ENCODE data around the gene CTNNA2.
A peak's percentile ranks its signal among the peaks of the same experiment; 100 is the strongest.

The CTNNA2 gene

DNA sequence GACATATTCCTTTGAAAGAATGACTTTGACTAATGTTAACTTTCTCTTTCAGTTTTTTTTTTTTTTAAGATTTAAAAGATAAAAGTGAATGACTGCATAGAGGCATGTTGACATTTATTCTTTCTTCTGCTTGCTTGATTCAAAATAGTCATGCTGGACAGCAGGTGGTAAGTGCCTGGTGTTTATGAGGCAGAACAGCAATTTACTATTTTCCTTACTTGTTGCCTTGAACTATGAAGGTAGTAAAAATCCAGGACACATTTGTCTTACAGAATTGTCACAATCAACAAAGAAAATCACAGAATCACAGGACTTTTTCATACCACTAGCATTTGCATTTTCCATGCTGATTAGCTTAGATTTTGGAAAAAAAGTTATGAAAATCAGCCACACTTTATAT lies 388.3 kb downstream of the CTNNA2 start:
- Histone ChIP-seq H3K4me3 (ENCODE audit: low read depth, low read length) (no peak overlapping the region), H3K27ac (ENCODE audit: low read depth, low read length) (no peak overlapping the region), H4K8ac (ENCODE audit: low read depth, low read length) (no peak overlapping the region), H3K4ac (ENCODE audit: low read depth, low read length) (no peak overlapping the region), H4K91ac (ENCODE audit: low read depth, low read length) (no peak overlapping the region), H3K27me3 (ENCODE audit: insufficient read depth, low read length) (no peaks in the 10 kb centered on the region), H2BK12ac (ENCODE audit: low read length) (no peak overlapping the region), H3K4me2 (ENCODE audit: low read length) (no peak overlapping the region), H3K36me3 (ENCODE audit: control insufficient read depth in 1 of 2, insufficient read depth in 2 of 2, low read length in 2 of 2) (no peaks in the 10 kb centered on the region), H2BK5ac (ENCODE audit: low read depth, low read length, poor library complexity) (no peak overlapping the region), H3K79me1 (ENCODE audit: low read length) (no peaks in the 10 kb centered on the region), H3K9ac (ENCODE audit: low read length) (no peak overlapping the region), H3K23ac (ENCODE audit: low read length) (no peak overlapping the region), H2AK5ac (ENCODE audit: low read length) (no peak overlapping the region), H3K79me2 (ENCODE audit: control insufficient read depth, insufficient read depth, low read length, poor library complexity) (no peaks in the 10 kb centered on the region), H3K14ac (ENCODE audit: low read length) (no peak overlapping the region), H2BK120ac (ENCODE audit: insufficient read depth, low read length, poor library complexity) (no peak overlapping the region), H3K4me1 (ENCODE audit: control insufficient read depth in 1 of 2, insufficient read depth in 2 of 2, low read length in 2 of 2) (no peaks in the 10 kb centered on the region), H3K9me3 (ENCODE audit: insufficient read depth, low read depth, low read length) (peaks cover 2% of the 10 kb centered on the region), H2AFZ (ENCODE audit: insufficient read depth, low read length, poor library complexity) (no peak overlapping the region), H4K12ac (ENCODE audit: low read depth, low read length) (no peak overlapping the region), H3K18ac (ENCODE audit: low read length) (no peak overlapping the region)
- no peak for DNase-seq

DNA sequence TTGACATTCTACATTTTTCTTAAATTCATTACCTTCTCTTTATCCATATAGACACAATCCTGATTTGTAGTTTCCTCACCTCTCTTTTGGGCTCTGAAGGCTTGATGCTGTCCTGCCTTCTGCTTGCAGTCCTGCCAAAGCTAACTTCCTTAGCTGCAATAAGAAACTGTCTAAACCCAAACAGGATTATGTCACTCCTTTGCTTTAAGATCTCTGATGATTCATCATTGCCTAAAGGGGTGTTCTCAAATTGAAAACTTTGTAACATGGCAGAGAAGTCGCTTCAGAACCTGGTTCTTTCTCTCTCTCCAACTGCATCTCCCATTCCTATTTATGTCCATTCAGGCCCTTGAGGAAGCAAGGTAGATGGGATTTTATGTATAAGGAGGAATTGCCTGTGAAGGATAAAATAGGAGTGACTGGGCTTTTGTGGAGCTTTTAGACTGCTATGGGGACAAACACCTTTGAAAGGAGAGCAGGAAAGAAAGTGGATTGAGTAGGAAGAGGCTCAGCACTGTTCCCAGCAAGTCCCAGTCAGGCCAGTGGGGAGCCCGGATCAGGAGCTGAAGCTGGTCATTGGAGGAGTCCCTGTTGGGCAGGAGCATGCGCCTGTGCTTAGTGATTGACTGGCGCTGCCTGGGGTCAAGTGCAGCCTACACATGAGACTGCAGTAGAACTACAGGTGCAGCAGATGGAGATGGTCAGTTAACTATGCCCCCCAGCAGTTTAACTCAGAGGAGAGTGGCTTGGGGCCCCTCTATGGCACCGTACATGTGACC lies 390.6 kb downstream of the CTNNA2 start:
- H2BK120ac ChIP-seq (ENCODE audit: insufficient read depth, low read length, poor library complexity): no peak overlapping the region
- H3K79me1 ChIP-seq (ENCODE audit: low read length): no peaks in the 10 kb centered on the region
- H3K79me2 ChIP-seq (ENCODE audit: control insufficient read depth, insufficient read depth, low read length, poor library complexity): no peaks in the 10 kb centered on the region
- DNase-seq: no peak
- no peak overlapping the region for H4K91ac ChIP-seq (ENCODE audit: low read depth, low read length)
- H3K14ac ChIP-seq (ENCODE audit: low read length): no peak overlapping the region
- H3K27ac ChIP-seq (ENCODE audit: low read depth, low read length): no peak overlapping the region
- H3K9me3 ChIP-seq (ENCODE audit: insufficient read depth, low read depth, low read length): peaks cover 2% of the 10 kb centered on the region
- no peaks in the 10 kb centered on the region for H3K27me3 ChIP-seq (ENCODE audit: insufficient read depth, low read length)
- H4K12ac ChIP-seq (ENCODE audit: low read depth, low read length): no peak overlapping the region
- H2BK12ac ChIP-seq (ENCODE audit: low read length): no peak overlapping the region
- no peak overlapping the region for H3K4me3 ChIP-seq (ENCODE audit: low read depth, low read length)
- no peak overlapping the region for H2AFZ ChIP-seq (ENCODE audit: insufficient read depth, low read length, poor library complexity)
- H2BK5ac ChIP-seq (ENCODE audit: low read depth, low read length, poor library complexity): no peak overlapping the region
- H4K8ac ChIP-seq (ENCODE audit: low read depth, low read length): no peak overlapping the region
- no peaks in the 10 kb centered on the region for H3K36me3 ChIP-seq (ENCODE audit: control insufficient read depth in 1 of 2, insufficient read depth in 2 of 2, low read length in 2 of 2)
- H3K4ac ChIP-seq (ENCODE audit: low read depth, low read length): no peak overlapping the region
- H3K18ac ChIP-seq (ENCODE audit: low read length): no peak overlapping the region
- no peak overlapping the region for H2AK5ac ChIP-seq (ENCODE audit: low read length)
- no peak overlapping the region for H3K4me2 ChIP-seq (ENCODE audit: low read length)
- no CpG with 5 or more reads among the region's 5 CpGs for WGBS (ENCODE audit: extremely low coverage, insufficient coverage, insufficient read length)
- no peak overlapping the region for H3K9ac ChIP-seq (ENCODE audit: low read length)
- H3K4me1 ChIP-seq (ENCODE audit: control insufficient read depth in 1 of 2, insufficient read depth in 2 of 2, low read length in 2 of 2): no peaks in the 10 kb centered on the region
- no peak overlapping the region for H3K23ac ChIP-seq (ENCODE audit: low read length)

DNA sequence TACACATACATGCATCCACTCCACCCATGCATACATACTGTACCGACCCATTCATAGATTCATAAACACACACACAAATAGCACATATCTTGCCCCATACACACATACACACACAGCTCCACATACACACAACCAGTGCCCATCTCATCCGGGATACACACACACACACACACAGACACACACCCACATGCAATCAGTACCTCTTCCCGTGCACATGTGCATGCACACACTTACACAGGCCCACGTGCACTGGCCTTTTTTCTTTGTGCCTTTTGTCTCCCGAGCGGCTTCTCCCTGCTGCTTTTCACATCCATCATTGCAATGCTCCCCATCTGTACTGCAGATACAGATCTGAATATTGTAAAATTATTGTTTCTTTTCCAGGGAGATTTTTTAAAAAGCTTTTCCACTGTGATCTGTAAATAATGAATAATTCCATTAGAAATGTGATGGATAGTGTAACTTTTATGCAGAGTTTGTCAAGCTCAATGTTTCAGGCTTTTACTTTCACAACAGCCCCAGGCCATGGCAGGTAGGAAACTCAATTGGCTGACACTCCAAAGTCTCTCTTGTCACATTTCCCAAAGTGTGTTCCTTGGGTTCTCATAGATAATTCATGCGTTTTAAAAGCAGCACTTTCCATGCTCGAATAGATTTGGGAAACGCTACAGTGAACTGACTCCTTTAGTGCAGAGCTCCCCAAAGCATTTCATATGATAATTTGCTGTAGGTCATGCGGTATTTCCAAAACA lies 393.5 kb downstream of the CTNNA2 start:
- Histone ChIP-seq H4K8ac (ENCODE audit: low read depth, low read length) (no peak overlapping the region), H3K9ac (ENCODE audit: low read length) (no peak overlapping the region), H3K4me2 (ENCODE audit: low read length) (no peak overlapping the region), H2BK5ac (ENCODE audit: low read depth, low read length, poor library complexity) (no peak overlapping the region), H2AFZ (ENCODE audit: insufficient read depth, low read length, poor library complexity) (no peak overlapping the region), H2BK12ac (ENCODE audit: low read length) (no peak overlapping the region), H2AK5ac (ENCODE audit: low read length) (no peak overlapping the region), H3K23ac (ENCODE audit: low read length) (no peak overlapping the region), H3K79me2 (ENCODE audit: control insufficient read depth, insufficient read depth, low read length, poor library complexity) (no peaks in the 10 kb centered on the region), H3K79me1 (ENCODE audit: low read length) (no peaks in the 10 kb centered on the region), H3K27me3 (ENCODE audit: insufficient read depth, low read length) (no peaks in the 10 kb centered on the region), H3K4me1 (ENCODE audit: control insufficient read depth in 1 of 2, insufficient read depth in 2 of 2, low read length in 2 of 2) (no peaks in the 10 kb centered on the region), H3K14ac (ENCODE audit: low read length) (no peak overlapping the region), H3K9me3 (ENCODE audit: insufficient read depth, low read depth, low read length) (peaks cover 2% of the 10 kb centered on the region), H2BK120ac (ENCODE audit: insufficient read depth, low read length, poor library complexity) (no peak overlapping the region), H3K18ac (ENCODE audit: low read length) (no peak overlapping the region), H3K4ac (ENCODE audit: low read depth, low read length) (no peak overlapping the region), H4K91ac (ENCODE audit: low read depth, low read length) (no peak overlapping the region), H4K12ac (ENCODE audit: low read depth, low read length) (no peak overlapping the region), H3K27ac (ENCODE audit: low read depth, low read length) (no peak overlapping the region), H3K36me3 (ENCODE audit: control insufficient read depth in 1 of 2, insufficient read depth in 2 of 2, low read length in 2 of 2) (no peaks in the 10 kb centered on the region), H3K4me3 (ENCODE audit: low read depth, low read length) (peak overlapping the region; percentile 31)
- WGBS (ENCODE audit: extremely low coverage, insufficient coverage, insufficient read length): no CpG with 5 or more reads among the region's 10 CpGs
- no peak for DNase-seq

DNA sequence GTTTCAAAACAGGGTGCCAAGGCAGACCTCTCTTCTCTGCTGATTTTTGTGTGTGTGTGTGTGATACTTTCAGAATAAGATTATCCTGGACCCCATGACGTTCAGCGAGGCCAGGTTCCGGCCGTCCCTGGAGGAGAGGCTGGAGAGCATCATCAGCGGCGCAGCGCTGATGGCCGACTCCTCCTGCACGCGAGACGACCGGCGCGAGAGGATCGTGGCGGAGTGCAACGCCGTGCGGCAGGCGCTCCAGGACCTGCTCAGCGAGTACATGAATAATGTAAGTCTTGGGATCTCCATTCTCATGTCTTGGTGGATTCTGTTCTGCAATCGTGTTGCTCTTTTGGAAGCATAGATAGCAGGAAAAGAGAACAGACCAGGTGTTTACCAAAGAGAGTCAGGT lies 396.7 kb downstream of the CTNNA2 start:
- no peaks in the 10 kb centered on the region for H3K27me3 ChIP-seq (ENCODE audit: insufficient read depth, low read length)
- H2BK12ac ChIP-seq (ENCODE audit: low read length): no peak overlapping the region
- H2BK5ac ChIP-seq (ENCODE audit: low read depth, low read length, poor library complexity): no peak overlapping the region
- H3K4me1 ChIP-seq (ENCODE audit: control insufficient read depth in 1 of 2, insufficient read depth in 2 of 2, low read length in 2 of 2): no peaks in the 10 kb centered on the region
- H3K9me3 ChIP-seq (ENCODE audit: insufficient read depth, low read depth, low read length): no peaks in the 10 kb centered on the region
- no peak overlapping the region for H4K12ac ChIP-seq (ENCODE audit: low read depth, low read length)
- H3K79me1 ChIP-seq (ENCODE audit: low read length): no peaks in the 10 kb centered on the region
- no peak overlapping the region for H3K4me2 ChIP-seq (ENCODE audit: low read length)
- no peak overlapping the region for H3K9ac ChIP-seq (ENCODE audit: low read length)
- H4K8ac ChIP-seq (ENCODE audit: low read depth, low read length): no peak overlapping the region
- H2AFZ ChIP-seq (ENCODE audit: insufficient read depth, low read length, poor library complexity): no peak overlapping the region
- H3K4me3 ChIP-seq (ENCODE audit: low read depth, low read length): no peak overlapping the region
- no CpG with 5 or more reads among the region's 22 CpGs for WGBS (ENCODE audit: extremely low coverage, insufficient coverage, insufficient read length)
- no peak overlapping the region for H2AK5ac ChIP-seq (ENCODE audit: low read length)
- no peak overlapping the region for H3K18ac ChIP-seq (ENCODE audit: low read length)
- H2BK120ac ChIP-seq (ENCODE audit: insufficient read depth, low read length, poor library complexity): no peak overlapping the region
- no peak overlapping the region for H3K14ac ChIP-seq (ENCODE audit: low read length)
- H3K27ac ChIP-seq (ENCODE audit: low read depth, low read length): no peak overlapping the region
- no peak overlapping the region for H3K4ac ChIP-seq (ENCODE audit: low read depth, low read length)
- no peak for DNase-seq
- no peaks in the 10 kb centered on the region for H3K79me2 ChIP-seq (ENCODE audit: control insufficient read depth, insufficient read depth, low read length, poor library complexity)
- H4K91ac ChIP-seq (ENCODE audit: low read depth, low read length): no peak overlapping the region
- no peaks in the 10 kb centered on the region for H3K36me3 ChIP-seq (ENCODE audit: control insufficient read depth in 1 of 2, insufficient read depth in 2 of 2, low read length in 2 of 2)
- no peak overlapping the region for H3K23ac ChIP-seq (ENCODE audit: low read length)
